HG03354 (cell line): ENCODE data around the gene LRRC4C.
"Not testable (repeated sequence)": the region's sequence is repeated elsewhere in the genome, so short reads cannot be mapped to it uniquely, and the experiment has no call there.

Experiments used
- ATAC-seq: cut with Tn5 transposase; IDR thresholded peaks from one replicate; pipeline ENCODE4 v1.9.1; 2021; ENCODE audit warnings: mild to moderate bottlenecking; ENCODE audit not compliant: unreplicated experiment, poor library complexity, severe bottlenecking

LRRC4C gene

GRCh38 chr11:40236526-40236925 lies 1222.9 kb downstream of the LRRC4C start:
- no peak for ATAC-seq

DNA sequence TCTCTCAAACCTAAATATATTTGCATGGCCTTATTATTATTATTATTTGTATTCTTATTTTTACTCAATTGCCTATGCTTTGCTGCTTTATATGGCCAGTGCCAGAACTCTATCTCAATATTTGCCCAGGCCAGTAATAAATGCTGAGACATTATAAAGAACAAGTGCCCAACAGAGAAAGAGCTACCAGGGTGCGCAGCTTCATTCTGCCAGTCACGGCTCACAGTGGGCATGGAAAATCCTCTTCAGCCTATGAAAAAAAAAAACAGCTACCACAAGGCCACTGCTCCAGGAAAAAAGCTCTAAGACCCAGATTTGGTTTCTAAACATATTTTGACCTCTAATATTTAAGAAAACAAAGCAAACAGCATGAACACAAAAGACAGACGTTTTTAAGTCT lies 1223.6 kb downstream of the LRRC4C start:
- ATAC-seq, result no peak

- no peak for ATAC-seq
These were observed 1228.6 kb downstream of the LRRC4C start for GRCh38 chr11:40230821-40231220.

DNA sequence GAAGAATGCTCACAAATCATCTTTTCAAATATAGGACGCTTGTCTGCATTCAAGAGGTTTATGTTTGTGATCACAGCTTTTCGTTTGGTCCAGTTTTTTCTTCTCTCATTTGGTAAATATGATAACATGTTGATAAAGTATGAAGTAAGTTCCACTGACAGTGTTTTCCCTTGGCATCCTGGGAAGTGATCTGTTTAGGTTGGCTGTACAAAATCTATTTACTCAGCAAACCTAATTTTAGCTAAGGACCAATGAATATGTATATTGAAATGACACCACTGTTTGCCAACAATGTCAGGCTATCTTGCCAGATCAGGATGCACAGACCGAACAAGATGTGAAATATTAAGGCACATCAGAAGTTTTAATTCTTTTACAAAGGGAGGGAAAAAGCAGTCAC lies 1230.8 kb downstream of the LRRC4C start:
- ATAC-seq, result no peak

DNA sequence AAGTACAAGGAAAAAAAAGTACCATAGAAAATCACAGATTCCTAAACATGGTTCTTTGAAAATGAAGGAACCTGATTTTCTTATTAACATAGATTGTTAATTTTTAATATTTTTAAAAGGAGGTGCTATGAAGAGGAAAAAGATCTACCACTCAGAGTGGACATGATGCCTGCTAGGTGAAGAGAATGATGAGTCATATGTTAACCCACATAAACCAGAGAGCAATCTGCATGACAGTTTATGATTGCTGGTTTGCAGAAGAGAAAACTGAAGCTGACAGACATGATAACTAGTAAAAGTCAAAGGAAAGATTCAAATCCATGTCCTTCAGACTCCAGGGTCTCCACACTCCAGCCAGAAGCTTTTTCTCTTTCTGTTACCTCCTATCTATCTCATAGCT lies 1231.7 kb downstream of the LRRC4C start:
- peak; percentile 89 for ATAC-seq

DNA sequence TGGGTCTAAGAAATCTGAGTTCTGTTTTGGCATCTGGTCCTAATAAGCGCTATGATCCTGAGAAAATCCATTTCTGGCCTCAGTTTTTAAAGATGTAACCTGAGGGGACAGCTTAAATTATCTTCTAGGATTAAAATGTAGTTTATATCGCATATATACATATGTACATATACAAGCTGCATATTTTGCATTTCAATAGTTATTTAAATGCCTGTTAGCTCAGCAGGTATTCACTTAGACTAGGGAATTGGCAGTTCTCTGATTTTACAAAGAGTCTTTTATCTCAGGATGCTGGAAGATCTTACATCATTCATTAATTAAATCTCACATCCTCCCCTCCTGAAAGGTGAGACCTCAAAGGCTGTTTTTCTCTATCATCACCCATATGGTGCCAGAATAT lies 1232.8 kb downstream of the LRRC4C start:
- no peak for ATAC-seq

- ATAC-seq, result no peak
These were observed 1235.7 kb downstream of the LRRC4C start for GRCh38 chr11:40223596-40224330.

DNA sequence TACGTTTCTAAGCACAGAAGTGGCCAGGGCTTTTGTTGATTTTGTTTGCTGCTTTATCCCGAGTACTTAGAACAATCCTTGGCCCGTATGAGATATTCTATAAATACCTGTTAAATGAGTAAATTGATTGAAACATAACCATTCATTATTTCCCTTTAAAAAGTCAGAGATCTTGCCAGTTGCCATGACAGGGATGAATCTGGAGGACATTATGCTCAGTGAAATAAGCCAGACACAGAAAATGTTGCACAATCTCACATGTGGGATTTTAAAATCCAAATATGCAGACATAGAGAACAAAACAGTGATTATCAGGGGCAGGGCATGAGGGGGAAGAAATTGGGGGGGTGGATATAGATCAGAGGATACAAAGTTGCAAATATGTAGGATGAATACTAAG lies 1240.1 kb downstream of the LRRC4C start:
- ATAC-seq, result no peak

DNA sequence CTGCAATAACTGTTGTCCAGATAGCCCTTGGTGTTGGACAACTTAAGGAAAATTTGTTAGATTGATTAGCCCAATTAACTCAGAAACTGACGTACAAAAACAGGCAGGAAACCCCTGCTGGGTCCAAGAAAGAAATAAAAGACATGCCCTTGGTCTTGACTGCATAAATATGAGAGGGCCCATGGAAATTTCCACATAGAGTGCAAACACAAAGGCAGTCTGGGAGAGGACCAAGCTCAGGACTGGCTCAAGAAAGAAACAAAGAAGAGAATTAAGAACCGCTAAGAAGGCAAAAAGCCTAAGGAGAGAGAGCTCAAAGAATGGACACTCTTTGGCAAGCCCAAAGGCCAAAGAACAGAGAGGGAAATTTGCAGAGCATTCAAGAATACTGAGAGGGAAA lies 1243.9 kb downstream of the LRRC4C start:
- no peak for ATAC-seq

GRCh38 chr11:40207416-40207815 lies 1252.0 kb downstream of the LRRC4C start:
- no peak for ATAC-seq

- no peak for ATAC-seq
These were observed 1255.2 kb downstream of the LRRC4C start for GRCh38 chr11:40204228-40204627.

GRCh38 chr11:40203606-40204005 lies 1255.8 kb downstream of the LRRC4C start:
- no peak for ATAC-seq

DNA sequence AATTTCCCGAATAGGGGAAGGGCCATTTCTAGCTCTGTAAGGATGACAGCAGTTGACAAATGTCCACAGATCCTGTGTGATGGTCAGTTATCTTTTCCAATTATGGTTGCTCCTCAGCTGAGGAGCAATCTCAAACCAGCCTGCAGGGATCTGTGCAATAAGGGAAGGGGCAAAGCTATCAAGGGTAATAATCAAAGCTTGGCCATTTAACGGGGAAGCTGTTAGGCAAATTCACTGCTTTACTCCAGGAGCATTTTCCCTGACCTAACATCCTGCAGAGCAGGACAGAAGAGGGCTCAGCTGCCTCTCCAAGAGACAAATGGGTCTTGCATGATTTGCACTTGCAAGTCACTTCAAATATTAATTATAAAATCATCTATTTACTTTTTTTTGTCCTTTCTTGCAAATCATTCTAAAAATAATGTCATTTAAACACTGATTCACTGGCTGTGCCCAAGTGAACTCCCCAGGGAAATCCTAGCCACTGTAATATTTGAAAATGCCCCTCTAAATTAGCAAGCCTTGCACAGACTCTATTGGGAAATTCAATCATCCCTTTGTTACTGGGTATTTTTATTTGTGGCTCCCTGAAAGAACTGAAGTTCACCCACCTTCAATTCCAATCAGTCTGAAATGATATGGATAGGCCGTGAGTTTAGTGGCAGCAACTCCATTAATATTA lies 1256.7 kb downstream of the LRRC4C start:
- ATAC-seq, result no peak

- ATAC-seq, result not testable (repeated sequence)
These were observed 1266.9 kb downstream of the LRRC4C start for GRCh38 chr11:40192590-40192989.

DNA sequence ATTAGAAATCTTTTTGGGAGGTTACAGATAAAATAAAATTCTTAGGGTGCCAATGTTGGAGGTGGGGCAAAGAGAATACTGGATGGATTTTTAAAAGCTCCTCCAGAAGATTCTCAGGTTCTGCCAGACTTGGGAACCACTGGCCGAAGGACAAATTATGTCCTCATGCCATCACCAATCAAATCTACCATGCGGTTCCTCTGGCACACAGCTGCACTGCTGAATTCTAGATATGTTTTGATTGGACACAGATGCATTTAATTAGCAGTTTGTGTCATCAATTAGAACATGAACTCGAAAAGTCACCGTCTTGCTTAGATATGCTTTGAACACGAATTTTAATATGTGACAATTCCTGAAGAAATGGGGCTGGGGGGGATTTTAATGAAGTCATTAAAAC lies 1269.2 kb downstream of the LRRC4C start:
- ATAC-seq, result no peak

DNA sequence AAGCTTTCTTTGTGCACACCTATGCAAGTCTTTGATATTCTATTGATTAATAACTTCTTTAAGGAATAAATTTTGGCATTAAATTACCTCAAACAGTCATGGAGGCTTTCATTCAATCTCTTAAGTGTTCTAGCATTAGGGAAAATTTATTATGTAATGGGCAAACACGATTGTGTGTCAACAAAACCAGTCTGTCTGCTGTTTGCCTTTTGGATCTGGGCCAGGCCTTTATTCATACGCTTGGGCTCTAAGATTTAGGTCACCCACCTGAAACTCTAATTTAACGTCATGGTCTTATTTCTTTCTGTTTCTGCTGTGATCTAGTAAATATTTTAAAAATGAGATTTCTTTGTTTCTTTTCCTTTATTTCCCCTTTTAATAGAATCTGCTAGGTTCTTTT lies 1270.6 kb downstream of the LRRC4C start:
- ATAC-seq, result no peak

DNA sequence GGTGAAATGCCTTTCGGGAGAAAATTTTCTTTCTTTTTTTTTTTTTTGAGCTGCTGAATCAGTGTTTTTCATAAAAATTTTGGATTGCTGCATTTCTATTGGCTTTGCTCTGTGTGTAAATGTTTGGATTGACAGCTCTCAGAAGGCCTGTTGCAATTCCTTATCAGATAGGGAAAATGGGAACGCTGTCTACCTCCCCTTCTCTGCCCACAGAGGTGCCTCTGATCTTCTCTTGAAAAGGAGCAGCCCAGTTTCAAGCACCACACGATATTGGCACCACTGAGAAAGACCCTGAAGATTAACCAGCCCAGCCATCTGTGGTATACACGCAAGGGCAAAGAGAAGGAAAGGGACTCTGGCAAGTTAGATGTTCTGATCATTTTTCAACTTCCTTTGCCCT lies 1272.2 kb downstream of the LRRC4C start:
- no peak for ATAC-seq

DNA sequence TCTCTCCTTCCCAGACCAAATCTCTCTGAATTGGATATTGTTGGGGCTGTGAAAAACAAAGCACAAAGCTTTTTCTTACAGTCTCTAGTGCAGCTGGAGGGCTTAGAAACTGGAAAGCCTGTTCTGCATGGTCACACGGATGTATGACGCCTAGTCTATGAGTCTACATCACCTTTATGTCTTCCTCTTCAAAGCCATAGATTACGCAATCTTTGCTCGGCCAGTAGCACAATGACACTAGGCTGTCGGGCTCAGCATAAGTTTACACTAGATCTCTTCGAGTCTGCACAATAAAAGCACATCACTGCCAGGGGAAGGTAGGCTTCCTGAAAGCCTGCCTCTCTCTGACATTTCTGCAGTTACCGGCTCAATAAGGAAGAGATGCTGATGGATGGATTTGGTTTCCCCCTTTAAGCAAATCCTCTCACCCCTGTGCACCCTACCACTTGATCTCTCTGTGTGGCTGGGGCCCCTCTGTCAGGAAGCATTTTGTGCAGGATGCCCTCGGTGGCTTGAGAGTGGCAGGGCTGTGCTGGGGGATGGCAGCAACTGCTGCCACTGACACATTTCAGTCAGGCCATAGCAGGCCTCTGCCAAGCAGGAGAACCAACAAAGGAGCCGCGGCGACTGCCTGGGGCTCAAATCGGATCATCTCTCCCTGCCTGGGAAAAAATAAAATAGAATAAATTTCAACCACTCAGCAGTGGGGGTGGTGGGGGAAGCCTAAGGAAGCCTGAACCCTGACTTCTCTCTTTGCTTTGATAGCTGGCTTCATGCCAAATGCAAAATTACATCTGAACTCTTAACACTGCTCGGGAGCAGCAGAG lies 1272.8 kb downstream of the LRRC4C start:
- ATAC-seq, result no peak

DNA sequence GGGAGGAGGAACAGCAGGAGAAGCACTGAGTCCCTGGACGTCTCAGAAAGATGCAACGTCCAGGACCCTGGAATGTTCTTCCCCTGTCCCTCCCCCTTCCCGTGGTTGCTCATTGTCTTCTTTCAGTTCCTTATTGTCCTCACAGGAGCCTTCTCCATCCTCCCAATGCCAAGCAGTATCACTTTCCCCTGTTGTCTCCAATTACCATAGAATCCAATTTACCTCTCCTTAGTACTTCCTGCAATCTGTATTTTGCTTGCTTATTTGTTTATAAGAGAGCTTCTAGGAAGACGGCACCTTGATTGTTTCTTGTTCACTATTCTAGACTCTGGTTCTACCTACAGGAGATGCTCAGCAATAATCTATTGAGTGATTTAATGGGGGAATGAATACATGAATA lies 1273.7 kb downstream of the LRRC4C start:
- ATAC-seq, result no peak
